AG04450 (cell line): ENCODE measurements around the gene P2RY11. TPM values are rescaled to one million over a fixed set of nuclear protein-coding genes. Genes with fewer than 3 reads are reported as not detected.

Experiments used
- CTCF ChIA-PET: fragments of 300-600, 350-600 bp; formaldehyde crosslinking; extraction: SDS; loops from one replicate; lab custom pipeline; 2022; ENCODE audit warnings: antibody characterized with exemption, inconsistent platforms; lab: Charles Lee
- POLR2A ChIA-PET: fragments of 350-600 bp; formaldehyde crosslinking; extraction: SDS; loops from one replicate; lab custom pipeline; 2021; ENCODE audit warnings: antibody characterized with exemption, inconsistent platforms; lab: Yijun Ruan, JAX
- DNase-seq: peaks from one replicate; pipeline ENCODE4 v3.0.0-alpha.2; 2011; ENCODE audit warnings: low read depth, low spot score
- H3K27ac ChIP-seq: one replicate; pipeline ENCODE4 v1.5.1; 2012; ENCODE audit warnings: low read depth, low read length, control low read depth
- H3K27me3 ChIP-seq: one replicate; pipeline ENCODE4 v1.6.0; 2012; ENCODE audit warnings: low read length; ENCODE audit not compliant: control insufficient read depth, insufficient read depth
- H3K4me3 ChIP-seq: 2 replicates; pipeline ENCODE4 v1.5.1; 2011; ENCODE audit warnings: mild to moderate bottlenecking, low read depth, low read length, control low read depth
- H3K9me3 ChIP-seq: 2 replicates; pipeline ENCODE4 v1.5.1; 2012; ENCODE audit warnings: low read length; ENCODE audit not compliant: control insufficient read depth, insufficient read depth
- polyA plus RNA-seq: library from polyadenylated mRNA; depleted of rRNA; stranded (reverse); fragments of >200 nt; gene quantifications from 2 replicates; pipeline ENCODE4 v1.2.3, GENCODE V29; 2011
- TF ChIP-seq, protein P1 (sequence below): IDR thresholded peaks from 2 replicates; pipeline ENCODE4 v1.5.1; 2011; ENCODE audit warnings: low read depth, low read length, control low read depth, inconsistent platforms

Gene P2RY11
- polyA plus RNA-seq, 1 experiment, result 1.0 TPM

DNA sequence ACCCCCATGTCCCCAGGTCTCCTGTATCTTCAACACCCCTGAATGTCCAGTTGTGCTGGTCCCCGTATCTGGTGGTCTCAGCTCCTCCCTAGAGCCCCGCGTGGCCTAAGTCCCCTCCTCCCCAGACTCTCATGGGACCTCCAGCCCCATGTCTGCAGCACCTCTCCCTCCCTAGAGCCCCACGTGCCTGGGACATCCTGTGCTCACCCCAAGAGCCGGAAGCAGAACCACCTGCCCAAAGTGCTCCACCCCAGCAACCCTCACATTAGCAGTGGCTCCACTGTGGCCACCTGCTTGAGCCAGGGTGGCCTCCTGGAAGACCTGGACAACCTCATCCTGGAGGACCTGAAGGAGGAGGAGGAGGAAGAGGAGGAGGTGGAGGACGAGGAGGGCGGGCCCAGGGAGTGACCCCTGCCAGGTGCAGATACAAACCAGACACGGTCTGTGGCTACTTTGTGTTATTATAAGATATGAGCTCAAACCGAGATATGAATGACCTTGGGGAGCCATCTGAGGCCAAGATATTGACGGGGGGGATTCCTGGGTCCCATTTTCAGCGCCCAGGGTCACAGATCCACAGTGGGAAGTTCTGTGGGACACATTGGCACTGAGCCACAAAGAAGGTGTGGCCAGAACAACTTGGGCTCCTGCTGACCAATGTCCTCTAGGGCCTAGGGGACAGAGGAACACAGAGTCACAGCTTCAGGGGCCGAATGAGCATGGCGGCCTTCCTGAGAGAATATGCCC lies 19.4 kb upstream of the P2RY11 start:
- Histone ChIP-seq H3K4me3 (no peak overlapping the region), H3K9me3 (peaks cover 10% of the 10 kb centered on the region; the same call in 1 of the 2 replicates), H3K27ac (no peak overlapping the region), H3K27me3 (no peaks in the 10 kb centered on the region)
- no peak for DNase-seq
- ChIA-PET CTCF (no interaction called here), POLR2A (no interaction called here)
- TF ChIP-seq, protein P1, sequence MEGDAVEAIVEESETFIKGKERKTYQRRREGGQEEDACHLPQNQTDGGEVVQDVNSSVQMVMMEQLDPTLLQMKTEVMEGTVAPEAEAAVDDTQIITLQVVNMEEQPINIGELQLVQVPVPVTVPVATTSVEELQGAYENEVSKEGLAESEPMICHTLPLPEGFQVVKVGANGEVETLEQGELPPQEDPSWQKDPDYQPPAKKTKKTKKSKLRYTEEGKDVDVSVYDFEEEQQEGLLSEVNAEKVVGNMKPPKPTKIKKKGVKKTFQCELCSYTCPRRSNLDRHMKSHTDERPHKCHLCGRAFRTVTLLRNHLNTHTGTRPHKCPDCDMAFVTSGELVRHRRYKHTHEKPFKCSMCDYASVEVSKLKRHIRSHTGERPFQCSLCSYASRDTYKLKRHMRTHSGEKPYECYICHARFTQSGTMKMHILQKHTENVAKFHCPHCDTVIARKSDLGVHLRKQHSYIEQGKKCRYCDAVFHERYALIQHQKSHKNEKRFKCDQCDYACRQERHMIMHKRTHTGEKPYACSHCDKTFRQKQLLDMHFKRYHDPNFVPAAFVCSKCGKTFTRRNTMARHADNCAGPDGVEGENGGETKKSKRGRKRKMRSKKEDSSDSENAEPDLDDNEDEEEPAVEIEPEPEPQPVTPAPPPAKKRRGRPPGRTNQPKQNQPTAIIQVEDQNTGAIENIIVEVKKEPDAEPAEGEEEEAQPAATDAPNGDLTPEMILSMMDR, result no peak

DNA sequence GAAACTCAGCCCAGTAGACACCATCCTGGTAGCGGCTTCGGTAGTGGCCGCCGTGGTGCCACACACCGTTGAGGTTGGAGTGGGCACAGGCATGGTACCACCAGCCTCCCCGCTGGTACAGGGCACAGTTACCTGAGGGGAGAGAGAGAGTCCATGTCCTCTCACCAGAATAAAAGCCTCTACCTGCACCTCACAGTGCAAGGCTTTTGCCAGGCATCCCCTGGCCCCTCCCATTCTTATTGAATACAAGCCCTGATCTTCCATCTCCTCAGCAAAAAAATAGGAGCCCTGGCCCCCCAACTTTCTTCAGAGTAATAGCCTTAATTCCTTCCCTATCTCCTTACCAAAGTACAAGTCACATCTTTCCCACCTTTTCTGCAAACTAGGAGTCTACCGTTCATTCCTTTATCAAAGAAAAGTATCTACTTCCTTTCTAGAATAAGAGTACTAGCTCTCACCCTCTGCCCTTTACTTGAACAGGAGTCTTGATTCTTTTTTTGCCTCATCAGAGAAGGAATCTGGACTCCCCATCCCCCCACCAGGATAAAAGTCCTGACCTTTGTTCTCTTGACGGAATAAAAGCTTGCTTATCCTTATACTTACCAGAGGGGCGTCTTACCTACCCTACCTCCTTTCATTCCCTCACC lies 18.7 kb upstream of the P2RY11 start:
- no peak overlapping the region for H3K4me3 ChIP-seq
- no peaks in the 10 kb centered on the region for H3K27me3 ChIP-seq
- TF ChIP-seq, protein P1, result no peak
- ChIA-PET CTCF (no interaction called here), POLR2A (interaction anchor here (0.6 kb wide), 1 partner anchor 312 kb away, joined by 3 read pairs; no protein-coding TSS in a partner anchor)
- DNase-seq, result no peak
- H3K27ac ChIP-seq, result no peak overlapping the region
- H3K9me3 ChIP-seq, result peaks cover 10% of the 10 kb centered on the region; the same call in 1 of the 2 replicates

DNA sequence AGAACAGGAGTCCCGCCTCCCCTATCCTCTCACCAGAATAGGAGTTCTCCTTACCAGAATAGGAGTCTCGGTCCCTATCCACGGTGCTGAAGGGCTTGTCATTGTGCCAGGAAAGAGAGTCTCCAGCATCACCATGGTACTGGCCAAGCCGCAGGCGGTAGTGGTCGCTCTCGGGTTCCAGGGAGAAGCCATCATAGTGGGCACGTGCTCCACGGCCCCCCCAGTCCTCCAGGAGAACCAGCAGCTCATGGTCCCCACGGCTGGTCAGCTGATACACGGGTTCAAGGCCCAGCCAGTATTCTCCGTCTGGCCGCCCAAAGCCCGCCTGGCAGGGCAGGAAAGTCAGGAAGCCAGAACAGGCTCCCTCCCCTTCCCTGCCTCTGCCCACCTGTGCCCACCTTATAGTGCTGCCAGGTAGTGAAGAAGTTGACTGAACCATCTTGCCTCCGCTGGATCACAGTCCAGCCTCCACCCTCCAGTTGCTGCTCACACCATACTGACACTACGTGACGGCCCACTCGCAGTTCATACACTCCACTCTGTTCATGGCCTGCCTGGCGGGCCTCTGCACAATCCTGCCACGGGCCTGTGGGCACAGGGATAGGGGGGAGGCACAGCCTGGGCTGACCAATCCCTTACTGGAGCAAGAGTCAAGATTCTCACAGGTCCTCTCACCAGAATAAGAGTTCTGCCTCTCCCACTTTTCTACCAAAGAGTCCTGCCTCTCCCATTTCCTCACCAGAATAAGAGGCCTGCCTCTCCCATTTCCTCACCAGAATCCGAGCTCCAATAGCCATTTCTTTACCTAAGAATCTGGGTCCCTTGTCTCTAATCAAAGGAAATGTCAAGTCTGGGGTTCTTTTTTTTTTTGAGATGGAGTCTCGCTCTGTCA lies 18.0 kb upstream of the P2RY11 start:
- Histone ChIP-seq H3K27ac (no peak overlapping the region), H3K27me3 (no peaks in the 10 kb centered on the region), H3K9me3 (peaks cover 10% of the 10 kb centered on the region; the same call in 1 of the 2 replicates), H3K4me3 (no peak overlapping the region)
- ChIA-PET POLR2A (interaction anchor here (0.6 kb wide), 1 partner anchor 312 kb away, joined by 3 read pairs; no protein-coding TSS in a partner anchor), CTCF (no interaction called here)
- TF ChIP-seq, protein P1, result no peak
- DNase-seq, result no peak

DNA sequence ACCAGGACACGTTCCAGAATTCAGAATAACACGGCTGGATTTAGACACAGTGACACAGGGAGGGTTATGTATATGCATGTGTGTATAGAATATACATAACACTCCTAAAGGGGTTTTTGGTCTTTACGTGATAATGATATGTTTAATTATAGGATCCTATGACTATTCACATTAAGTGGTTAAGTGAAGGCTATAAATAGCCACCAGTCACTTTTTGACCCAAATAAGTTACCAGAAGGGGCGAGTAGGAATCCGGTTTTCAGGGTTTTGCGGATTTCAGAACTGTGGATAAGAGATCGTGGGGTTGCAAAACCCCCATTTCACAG lies 15.9 kb upstream of the P2RY11 start:
- CTCF ChIA-PET, result interaction anchor here (1.4 to 1.7 kb wide), 4 partner anchors 68 to 164 kb away, joined by 4 to 7 read pairs (median 6); no protein-coding TSS in a partner anchor
- peak overlapping the region; percentile 25 for H3K27ac ChIP-seq
- H3K9me3 ChIP-seq, result peaks cover 10% of the 10 kb centered on the region; the same call in 1 of the 2 replicates
- H3K4me3 ChIP-seq, result peak overlapping the region; percentile 29
- TF ChIP-seq, protein P1, result no peak
- DNase-seq, result no peak
- no peaks in the 10 kb centered on the region for H3K27me3 ChIP-seq
- POLR2A ChIA-PET, result interaction anchor here (0.7 to 1.8 kb wide), 7 partner anchors 9 to 156 kb away, joined by 3 to 10 read pairs (median 4); partner anchors contain the start of genes MRPL4 and PPAN
